IPS DF 6.9 (cell line): Measurements from ENCODE around the gene NUP210L.

ENCODE experiments used
- DNase-seq: peaks from one replicate; pipeline ENCODE4 v3.0.0-alpha.2; 2013; ENCODE audit warnings: low read depth, low spot score
- H3K27ac ChIP-seq: one replicate; pipeline ENCODE4 v1.5.1; 2013; ENCODE audit warnings: low read length, control low read depth
- H3K27me3 ChIP-seq: 2 replicates; pipeline ENCODE4 v1.6.1; 2013; ENCODE audit warnings: mild to moderate bottlenecking, low read length; ENCODE audit not compliant: control insufficient read depth, insufficient read depth
- H3K36me3 ChIP-seq: 2 replicates; pipeline ENCODE4 v1.6.1; 2013; ENCODE audit warnings: low read length; ENCODE audit not compliant: control insufficient read depth, insufficient read depth
- H3K4me1 ChIP-seq: 2 replicates; pipeline ENCODE4 v1.6.1; 2013; ENCODE audit warnings: low read length; ENCODE audit not compliant: control insufficient read depth, insufficient read depth
- H3K4me3 ChIP-seq: 2 replicates; pipeline ENCODE4 v1.5.1; 2013; ENCODE audit warnings: mild to moderate bottlenecking, low read length
- H3K9me3 ChIP-seq: 2 replicates; pipeline ENCODE4 v1.6.1; 2013; ENCODE audit warnings: low read length, inconsistent platforms; ENCODE audit not compliant: control insufficient read depth, insufficient read depth
- WGBS: extraction: QIAGEN DNeasy Blood & Tissue Kit; methylation state at CpG from one replicate; pipeline ENCODE4 v1.1.7; 2013; ENCODE audit warnings: mixed read lengths, missing lambda C conversion rate; ENCODE audit not compliant: insufficient read length, insufficient coverage; 5-methylcytosine and 5-hydroxymethylcytosine counted together

NUP210L gene

DNA sequence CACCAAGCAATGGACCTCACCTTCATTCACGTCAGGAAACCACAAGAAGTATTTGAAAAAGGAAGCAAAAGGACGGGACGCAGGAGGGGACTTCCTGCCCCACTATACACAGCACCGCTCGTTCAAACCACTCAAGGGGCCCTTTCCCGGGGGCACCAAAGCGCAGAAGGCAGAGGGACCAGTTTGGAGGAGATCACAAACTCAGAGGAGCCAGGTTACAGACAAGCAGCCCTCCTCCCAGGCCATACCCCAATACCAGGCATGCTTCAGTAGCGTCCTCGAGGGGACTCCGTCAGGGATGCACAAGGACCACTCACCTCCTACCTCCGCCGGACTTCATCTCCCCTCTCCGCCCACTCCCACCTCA lies 197.1 kb downstream of the NUP210L start:
- Histone ChIP-seq H3K4me3 (peak overlapping the region; percentile 84), H3K9me3 (no peaks in the 10 kb centered on the region), H3K27ac (no peak overlapping the region), H3K36me3 (peaks cover 15% of the 10 kb centered on the region), H3K4me1 (no peaks in the 10 kb centered on the region; the same call in 1 of the 2 replicates), H3K27me3 (no peaks in the 10 kb centered on the region)
- no peak for DNase-seq
- no CpG with 5 or more reads among the region's 13 CpGs for WGBS

DNA sequence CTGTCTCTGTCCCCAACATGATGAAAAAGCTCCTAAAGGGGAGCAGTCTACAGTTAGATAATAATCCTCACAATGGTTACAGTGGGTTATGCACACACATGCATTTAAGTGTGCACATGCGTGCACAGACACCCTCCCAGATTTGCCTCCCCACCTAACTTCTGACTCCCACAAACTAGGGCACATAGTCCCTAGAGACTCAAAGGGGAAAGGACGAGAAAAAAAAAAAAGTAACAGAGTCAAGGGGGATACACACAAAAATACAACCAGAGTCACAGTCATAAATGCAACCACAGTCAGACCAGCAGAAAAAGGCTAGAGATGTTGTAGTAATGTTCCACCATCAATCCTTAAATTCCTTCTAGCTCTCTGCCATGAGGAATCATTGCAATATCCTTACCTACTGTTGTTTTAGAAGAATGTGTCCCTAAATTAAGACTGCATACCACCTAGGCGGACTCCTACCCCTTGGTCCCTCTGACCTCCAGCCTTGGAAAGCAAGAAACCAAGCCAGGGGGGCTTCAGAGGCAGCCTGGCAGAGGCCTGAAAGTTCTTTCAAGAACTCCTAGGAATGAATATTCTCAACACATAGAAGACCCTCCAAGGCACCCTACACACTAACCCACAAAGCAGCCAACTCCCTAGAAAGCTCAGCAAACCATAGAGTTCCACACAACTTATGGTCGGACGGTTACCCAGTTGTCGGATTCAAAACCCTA lies 197.7 kb downstream of the NUP210L start:
- Histone ChIP-seq H3K4me1 (no peaks in the 10 kb centered on the region; the same call in 1 of the 2 replicates), H3K27me3 (no peaks in the 10 kb centered on the region), H3K9me3 (no peaks in the 10 kb centered on the region), H3K27ac (no peak overlapping the region), H3K36me3 (peaks cover 21% of the 10 kb centered on the region), H3K4me3 (peak overlapping the region; percentile 84; the same call in 1 of the 2 replicates)
- WGBS: no CpG with 5 or more reads among the region's 6 CpGs
- DNase-seq: no peak

DNA sequence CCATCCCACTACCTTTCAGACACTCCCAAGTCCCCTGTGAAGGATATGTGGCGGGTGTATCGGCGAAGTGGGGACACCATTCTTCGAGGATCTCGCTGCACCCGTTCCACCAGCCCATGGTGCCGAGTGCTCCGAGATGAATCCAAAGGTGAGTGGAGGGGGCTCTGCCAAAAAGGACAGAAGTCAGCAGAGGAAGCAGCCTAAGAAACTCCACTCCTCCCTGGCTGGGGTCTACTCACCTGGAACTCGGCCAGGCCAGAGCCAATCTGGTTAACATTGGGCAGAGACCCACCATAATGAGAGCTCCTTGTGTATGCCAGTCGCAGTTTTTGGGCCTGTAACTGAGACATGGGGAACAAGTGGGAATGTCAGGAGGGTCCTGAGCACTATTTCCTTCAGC lies 200.0 kb downstream of the NUP210L start:
- Histone ChIP-seq H3K4me3 (no peak overlapping the region), H3K27ac (no peak overlapping the region), H3K36me3 (peaks cover 19% of the 10 kb centered on the region), H3K9me3 (no peaks in the 10 kb centered on the region), H3K27me3 (no peaks in the 10 kb centered on the region), H3K4me1 (no peaks in the 10 kb centered on the region)
- no CpG with 5 or more reads among the region's 10 CpGs for WGBS
- DNase-seq: no peak

DNA sequence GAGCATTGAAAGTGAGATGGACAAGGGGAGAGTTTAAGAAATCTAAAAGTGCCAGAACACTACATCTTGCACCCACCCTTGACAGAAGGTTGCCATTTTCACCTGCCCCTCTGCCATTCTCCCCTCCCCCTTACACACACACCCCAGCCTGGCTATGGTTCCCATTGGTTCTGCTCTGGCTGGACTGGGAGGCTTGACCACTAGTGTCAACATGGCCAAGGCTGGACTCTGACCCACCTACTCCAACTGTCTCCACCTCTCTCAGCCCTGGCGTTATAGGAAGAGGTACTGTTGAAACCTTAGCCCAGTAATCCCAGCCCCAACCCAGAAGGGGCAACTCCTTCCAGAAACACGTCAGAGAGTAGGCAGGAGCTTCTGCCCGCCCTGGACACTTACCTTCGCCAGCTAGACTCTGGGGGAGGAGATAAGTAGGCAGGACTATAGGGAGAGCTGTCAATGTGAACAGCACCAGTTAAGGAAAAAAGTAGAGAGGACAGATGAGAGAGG lies 201.0 kb downstream of the NUP210L start:
- no CpG with 5 or more reads among the region's 4 CpGs for WGBS
- Histone ChIP-seq H3K36me3 (peaks cover 22% of the 10 kb centered on the region), H3K27me3 (no peaks in the 10 kb centered on the region), H3K27ac (no peak overlapping the region), H3K9me3 (no peaks in the 10 kb centered on the region), H3K4me3 (no peak overlapping the region), H3K4me1 (no peaks in the 10 kb centered on the region)
- no peak for DNase-seq

DNA sequence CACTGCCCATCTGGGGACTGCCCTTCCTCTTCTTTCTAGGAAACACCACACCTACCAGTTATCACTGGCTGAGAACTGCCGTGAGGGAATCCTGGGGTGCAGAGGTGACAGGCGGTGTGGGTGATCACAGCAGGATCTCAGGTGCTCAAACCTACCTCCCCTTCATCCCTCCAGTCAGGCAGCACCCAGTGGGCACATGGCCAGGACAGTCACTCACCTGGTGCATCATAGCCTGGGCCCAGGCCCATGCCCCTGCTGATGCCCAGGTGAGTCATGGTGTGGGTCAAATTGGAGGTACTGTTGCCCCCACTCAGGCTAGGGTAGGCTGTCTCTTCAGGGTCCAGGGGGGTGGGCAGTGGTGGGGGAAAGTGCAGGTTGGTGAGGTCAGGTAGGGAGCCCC lies 203.1 kb downstream of the NUP210L start:
- Histone ChIP-seq H3K27ac (no peak overlapping the region), H3K36me3 (peaks cover 27% of the 10 kb centered on the region), H3K9me3 (no peaks in the 10 kb centered on the region), H3K27me3 (no peaks in the 10 kb centered on the region), H3K4me1 (no peaks in the 10 kb centered on the region), H3K4me3 (no peak overlapping the region)
- DNase-seq: no peak
- WGBS: no CpG with 5 or more reads among the region's 2 CpGs

DNA sequence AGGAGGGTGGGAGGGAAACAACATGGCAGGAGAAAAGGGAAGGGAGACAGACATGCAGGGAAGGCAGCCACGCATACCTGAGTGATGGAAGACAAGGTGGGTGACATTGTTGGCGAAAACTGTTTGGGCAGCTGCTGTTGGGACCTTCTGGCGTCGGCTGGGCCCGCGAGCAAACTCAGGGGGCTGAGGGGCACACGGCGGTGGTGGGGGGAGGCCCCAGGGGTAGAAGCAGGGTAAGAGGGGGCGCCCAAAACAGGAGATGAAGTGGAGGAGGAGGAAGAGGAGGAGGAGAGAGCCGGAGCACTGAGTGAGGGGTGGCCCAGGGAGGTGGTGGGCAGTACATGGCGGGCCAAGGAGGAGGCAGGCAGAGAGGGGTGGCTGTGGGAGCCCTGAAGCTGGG lies 203.7 kb downstream of the NUP210L start:
- WGBS: no CpG with 5 or more reads among the region's 11 CpGs
- Histone ChIP-seq H3K27me3 (no peaks in the 10 kb centered on the region), H3K4me1 (no peaks in the 10 kb centered on the region), H3K36me3 (peaks cover 27% of the 10 kb centered on the region), H3K9me3 (no peaks in the 10 kb centered on the region), H3K27ac (no peak overlapping the region), H3K4me3 (no peak overlapping the region)
- no peak for DNase-seq

DNA sequence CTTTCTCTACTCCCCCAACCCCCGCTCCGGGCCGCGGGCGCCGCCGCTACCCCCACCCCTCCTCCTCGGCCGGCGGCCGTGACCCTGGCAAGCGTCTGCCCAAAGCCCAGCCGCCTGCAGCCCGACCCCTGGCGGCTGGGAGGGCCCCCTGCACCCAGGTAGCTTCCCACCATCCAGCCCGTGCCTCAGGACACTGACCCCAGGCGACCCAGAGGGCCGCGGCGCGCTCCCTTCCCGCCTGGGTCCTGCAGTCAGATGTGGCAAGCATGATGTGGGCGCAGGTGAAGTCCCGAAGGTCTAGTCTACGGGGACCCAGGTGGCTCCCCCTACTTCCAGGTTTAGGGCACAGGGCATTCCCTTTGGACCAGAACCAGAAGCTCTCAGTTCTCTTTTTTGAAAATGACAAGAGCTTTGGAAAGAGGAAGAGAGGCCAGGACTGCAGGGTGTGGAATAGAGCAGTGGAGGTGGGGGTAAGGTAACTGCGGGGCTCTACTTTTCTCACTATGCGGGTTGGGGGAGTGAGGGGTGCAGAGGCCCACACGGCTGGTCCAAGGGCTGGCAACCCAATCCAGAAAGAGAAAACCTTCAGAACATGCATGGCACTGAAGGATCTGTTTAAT lies 208.1 kb downstream of the NUP210L start, which contains the start of gene DENND4B:
Gene DENND4B, minus strand, starts transcription at position 97 of the 620 bp plus-strand sequence. CDS start 2,344 bp downstream, outside the sequence.
- no peaks in the 10 kb centered on the region for H3K9me3 ChIP-seq
- no peaks in the 10 kb centered on the region for H3K27me3 ChIP-seq
- H3K4me3 ChIP-seq: peak within 1 kb of the TSS; percentile 93
- DNase-seq: no peak
- H3K27ac ChIP-seq: no peak within 1 kb of the TSS
- H3K36me3 ChIP-seq: peaks cover 26% of the 10 kb centered on the region
- H3K4me1 ChIP-seq: peaks cover 3% of the 10 kb centered on the region
- WGBS: no CpG with 5 or more reads among the region's 28 CpGs

DNA sequence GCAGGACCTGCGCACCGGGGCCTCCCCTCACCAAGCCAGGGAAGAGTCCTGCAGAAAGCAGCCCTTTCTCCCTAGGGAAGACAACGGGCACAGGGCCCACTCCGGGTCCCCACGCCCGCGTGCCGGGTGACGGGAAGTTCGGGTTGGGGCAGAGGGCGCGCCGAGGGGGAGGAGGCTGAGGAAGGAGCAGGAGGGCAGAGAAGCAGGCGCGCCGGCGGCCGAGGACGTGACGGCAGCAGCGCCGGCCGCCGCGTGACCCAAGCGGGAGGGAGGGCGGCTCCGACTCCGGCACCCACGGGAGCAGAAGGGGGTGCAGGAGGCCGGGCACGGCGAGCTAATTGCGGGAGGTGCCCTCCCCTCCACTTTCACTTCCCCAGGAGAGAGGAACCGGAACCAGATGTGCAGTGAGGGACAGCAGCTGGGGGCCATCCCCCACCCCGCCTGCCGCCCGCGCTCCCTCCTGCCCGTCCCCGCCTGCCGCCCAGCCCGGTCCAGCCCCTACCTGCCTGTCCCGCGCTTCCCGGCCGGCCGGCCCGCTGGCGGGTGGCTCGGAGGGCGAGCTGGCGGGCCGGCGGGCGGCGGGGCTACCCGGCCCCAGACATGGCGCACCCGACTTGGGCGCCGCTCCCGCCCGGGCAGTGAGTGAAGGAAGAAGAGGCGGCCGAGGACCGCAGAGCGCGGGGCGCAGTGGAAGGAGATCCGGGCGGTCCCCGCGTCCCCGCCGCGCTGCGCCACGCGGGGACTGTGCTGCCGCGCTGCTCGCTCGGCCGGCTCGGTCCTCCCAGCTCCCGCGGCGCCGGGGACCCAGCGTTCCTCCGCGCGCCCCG lies 208.9 kb downstream of the NUP210L start:
- Histone ChIP-seq H3K36me3 (peaks cover 22% of the 10 kb centered on the region), H3K4me3 (peak overlapping the region; percentile 93), H3K4me1 (peaks cover 3% of the 10 kb centered on the region), H3K27ac (no peak overlapping the region), H3K27me3 (no peaks in the 10 kb centered on the region), H3K9me3 (no peaks in the 10 kb centered on the region)
- no CpG with 5 or more reads among the region's 95 CpGs for whole genome bisulfite sequencing
- no peak for DNase-seq

DNA sequence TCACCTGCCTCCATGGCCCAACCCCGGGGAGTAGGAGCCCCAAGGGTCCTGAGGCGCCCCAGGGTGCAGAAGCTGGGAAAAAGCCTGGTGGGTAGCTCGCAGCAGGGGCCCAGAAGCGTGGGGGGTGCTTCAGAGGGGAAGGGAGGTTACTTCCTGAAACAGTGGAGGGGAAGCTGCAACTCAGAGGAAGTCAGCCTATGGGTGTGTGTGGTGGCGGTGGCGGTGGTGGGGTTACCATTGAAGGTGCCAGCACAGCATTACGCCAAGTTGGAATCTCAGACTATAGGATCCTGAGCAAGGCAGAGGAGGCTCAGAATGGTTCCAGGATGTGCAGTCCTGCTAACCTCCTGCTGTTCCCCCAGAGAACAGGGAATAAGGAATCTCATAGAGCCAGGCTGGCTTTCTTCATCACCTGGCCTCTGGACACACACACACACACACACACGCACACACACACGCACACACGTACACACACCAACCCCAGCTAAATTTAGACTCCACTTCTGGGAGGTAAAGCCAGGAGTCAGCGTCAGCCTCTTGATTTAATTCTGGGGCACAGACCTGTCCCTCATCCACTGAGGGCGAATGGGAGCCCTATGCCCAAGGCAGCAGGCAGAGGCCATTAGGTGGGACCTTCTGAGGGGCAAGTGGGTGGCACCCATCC lies 209.6 kb downstream of the NUP210L start:
- no peak for DNase-seq

DNA sequence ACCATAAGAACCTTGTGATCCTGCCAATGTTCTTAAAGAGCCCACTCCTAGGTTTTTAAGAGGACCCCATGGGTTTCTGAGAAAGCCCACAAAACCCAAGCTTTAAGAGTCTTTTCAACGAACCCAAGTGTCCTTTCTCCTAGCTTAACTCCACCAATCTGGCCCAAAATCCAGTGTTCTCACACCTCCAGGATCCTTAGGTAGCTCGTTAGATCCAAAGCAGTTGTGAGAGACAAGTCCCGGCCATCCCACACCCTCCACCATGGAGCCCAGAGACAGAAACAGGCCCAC lies 210.1 kb downstream of the NUP210L start:
- H3K4me1 ChIP-seq: peaks cover 3% of the 10 kb centered on the region
- H3K27ac ChIP-seq: no peak overlapping the region
- DNase-seq: no peak
- no CpG with 5 or more reads among the region's 3 CpGs for WGBS
- H3K9me3 ChIP-seq: no peaks in the 10 kb centered on the region
- H3K27me3 ChIP-seq: no peaks in the 10 kb centered on the region
- no peak overlapping the region for H3K4me3 ChIP-seq
- peaks cover 28% of the 10 kb centered on the region for H3K36me3 ChIP-seq

More for the DNA sequence above, 209.6 kb downstream of the NUP210L start:
- no peaks in the 10 kb centered on the region for H3K9me3 ChIP-seq
- peaks cover 28% of the 10 kb centered on the region for H3K36me3 ChIP-seq
- no peak overlapping the region for H3K27ac ChIP-seq
- H3K4me1 ChIP-seq: peaks cover 3% of the 10 kb centered on the region
- no peaks in the 10 kb centered on the region for H3K27me3 ChIP-seq
- H3K4me3 ChIP-seq: peak overlapping the region; percentile 93
- WGBS: no CpG with 5 or more reads among the region's 12 CpGs
